ENCODE measurements around the gene OR5B12.
"Not testable (repeated sequence)": the region's sequence is repeated elsewhere in the genome, so short reads cannot be mapped to it uniquely, and the experiment has no call there.

OR5B12 gene

GRCh38 chr11:58442136-58442535 is at the start of gene OR5B12:
Gene OR5B12, minus strand, starts transcription at chr11:58442236. Its CDS starts 2,085 bp downstream, at chr11:58440151.
- DNase-seq, result no peak

- no peak for DNase-seq
Observed at GRCh38 chr11:58490827-58491226, 48.8 kb upstream of the OR5B12 start.

GRCh38 chr11:58487170-58487569 is 45.1 kb upstream of the OR5B12 start:
- no peak for DNase-seq

GRCh38 chr11:58485961-58486360 is 43.9 kb upstream of the OR5B12 start:
- DNase-seq, result no peak

- no peak for DNase-seq
Observed at GRCh38 chr11:58471892-58472291, 29.9 kb upstream of the OR5B12 start.

- no peak for DNase-seq
Observed at GRCh38 chr11:58466293-58466692, 24.3 kb upstream of the OR5B12 start.

GRCh38 chr11:58465690-58466089 is 23.7 kb upstream of the OR5B12 start:
- DNase-seq, result peak; percentile 27

GRCh38 chr11:58451585-58451984 is 9.5 kb upstream of the OR5B12 start:
- no peak for DNase-seq

GRCh38 chr11:58446294-58446693 is 4.3 kb upstream of the OR5B12 start:
- no peak for DNase-seq

- DNase-seq, result no peak
Observed at GRCh38 chr11:58444300-58444699, 2.3 kb upstream of the OR5B12 start.

GRCh38 chr11:58438486-58438885 is 3.5 kb downstream of the OR5B12 start:
- no peak for DNase-seq

- DNase-seq, result no peak
Observed at GRCh38 chr11:58434217-58434616, 7.8 kb downstream of the OR5B12 start.

- DNase-seq, result no peak
Observed at GRCh38 chr11:58433638-58434203, 8.3 kb downstream of the OR5B12 start.

GRCh38 chr11:58429273-58429672 is 12.8 kb downstream of the OR5B12 start:
- no peak for DNase-seq

- no peak for DNase-seq
Observed at GRCh38 chr11:58428021-58428420, 14.0 kb downstream of the OR5B12 start, which contains the start of gene OR5B2. Gene OR5B2, minus strand, starts transcription at chr11:58428121. Its CDS starts 4,860 bp downstream, at chr11:58423261.

- no peak for DNase-seq
Observed at GRCh38 chr11:58406774-58407173, 35.3 kb downstream of the OR5B12 start, which contains the start of gene OR5B3. Gene OR5B3, minus strand, starts transcription at chr11:58406874. Its CDS starts 3,465 bp downstream, at chr11:58403409.

GRCh38 chr11:58399622-58400021 is 42.4 kb downstream of the OR5B12 start:
- DNase-seq, result not testable (repeated sequence)

GRCh38 chr11:58395581-58395980 is 46.5 kb downstream of the OR5B12 start:
- no peak for DNase-seq

- DNase-seq, result peak; percentile 88
Observed at GRCh38 chr11:58394195-58394594, 47.8 kb downstream of the OR5B12 start.

GRCh38 chr11:58392746-58393145 is 49.3 kb downstream of the OR5B12 start:
- DNase-seq, result no peak

- DNase-seq, result no peak
Observed at GRCh38 chr11:58391879-58392278, 50.2 kb downstream of the OR5B12 start.

GRCh38 chr11:58390551-58391063 is 51.4 kb downstream of the OR5B12 start:
- no peak for DNase-seq
